WTC11 (cell line): Measurements from ENCODE around the gene SMARCD2. TPM values are rescaled to one million over a fixed set of nuclear protein-coding genes. Genes with fewer than 3 reads are reported as not detected.

Experiments
- CBFB ChIP-seq: sonication (generic); formaldehyde crosslinking; IDR thresholded peaks from 2 replicates; pipeline ENCODE4 v1.8.1; 2022; ENCODE audit warnings: mild to moderate bottlenecking, low read depth, missing genetic modification reagents
- ELF4 ChIP-seq: sonication (generic); formaldehyde crosslinking; IDR thresholded peaks from 2 replicates; pipeline ENCODE4 v1.8.1; 2022; ENCODE audit warnings: low read depth, mild to moderate bottlenecking, moderate library complexity, missing genetic modification reagents
- ETV6 ChIP-seq: sonication (generic); formaldehyde crosslinking; IDR thresholded peaks from 2 replicates; pipeline ENCODE4 v1.8.1; 2022; ENCODE audit warnings: mild to moderate bottlenecking, missing genetic modification reagents
- FOXK1 ChIP-seq: sonication (generic); formaldehyde crosslinking; IDR thresholded peaks from 2 replicates; pipeline ENCODE4 v1.8.0; 2022; ENCODE audit warnings: mild to moderate bottlenecking, moderate library complexity, missing genetic modification reagents
- GABPB1 ChIP-seq: sonication (generic); formaldehyde crosslinking; IDR thresholded peaks from 2 replicates; pipeline ENCODE4 v1.8.1; 2023; ENCODE audit warnings: mild to moderate bottlenecking, missing genetic modification reagents
- GRHL2 ChIP-seq: fragments of 250-450 bp; sonication (Bioruptor Pico); IDR thresholded peaks from 2 replicates; pipeline ENCODE4 v1.8.0; 2022; ENCODE audit warnings: mild to moderate bottlenecking, moderate library complexity; ENCODE audit not compliant: insufficient replicate concordance, severe bottlenecking
- JUN ChIP-seq: sonication (generic); formaldehyde crosslinking; IDR thresholded peaks from 2 replicates; pipeline ENCODE4 v1.8.0; 2023; ENCODE audit warnings: mild to moderate bottlenecking, missing genetic modification reagents
- KAT7 ChIP-seq: sonication (generic); formaldehyde crosslinking; IDR thresholded peaks from 2 replicates; pipeline ENCODE4 v1.8.1; 2023; ENCODE audit warnings: missing genetic modification reagents, mild to moderate bottlenecking, borderline replicate concordance
- MXD4 ChIP-seq: fragments of 250-450 bp; sonication (Bioruptor Pico); IDR thresholded peaks from 2 replicates; pipeline ENCODE4 v1.8.0; 2021; ENCODE audit warnings: mild to moderate bottlenecking, moderate library complexity, borderline replicate concordance
- MYBL2 ChIP-seq: sonication (generic); formaldehyde crosslinking; IDR thresholded peaks from 2 replicates; pipeline ENCODE4 v1.8.1; 2023; ENCODE audit warnings: mild to moderate bottlenecking, moderate library complexity, missing genetic modification reagents
- NFATC4 ChIP-seq: fragments of 250-450 bp; sonication (Bioruptor Pico); IDR thresholded peaks from 2 replicates; pipeline ENCODE4 v1.9.0; 2021; ENCODE audit warnings: mild to moderate bottlenecking
- NR1H2 ChIP-seq: sonication (generic); formaldehyde crosslinking; IDR thresholded peaks from 2 replicates; pipeline ENCODE4 v1.9.0; 2021; ENCODE audit warnings: mild to moderate bottlenecking, moderate library complexity, missing genetic modification reagents
- OVOL2 ChIP-seq: fragments of 250-450 bp; sonication (Bioruptor Pico); IDR thresholded peaks from 2 replicates; pipeline ENCODE4 v1.9.0; 2021; ENCODE audit warnings: mild to moderate bottlenecking, borderline replicate concordance
- RELA ChIP-seq: sonication (generic); formaldehyde crosslinking; IDR thresholded peaks from 2 replicates; pipeline ENCODE4 v1.8.1; 2022; ENCODE audit warnings: missing genetic modification reagents, mild to moderate bottlenecking, borderline replicate concordance
- TCF7 ChIP-seq: sonication (generic); formaldehyde crosslinking; IDR thresholded peaks from 2 replicates; pipeline ENCODE4 v1.8.0; 2022; ENCODE audit warnings: mild to moderate bottlenecking, low read depth, missing genetic modification reagents, moderate library complexity
- TEAD1 ChIP-seq: sonication (generic); formaldehyde crosslinking; IDR thresholded peaks from 2 replicates; pipeline ENCODE4 v1.8.0; 2022; ENCODE audit warnings: mild to moderate bottlenecking, missing genetic modification reagents
- TEAD4 ChIP-seq: sonication (generic); formaldehyde crosslinking; IDR thresholded peaks from 2 replicates; pipeline ENCODE4 v1.8.0; 2022; ENCODE audit warnings: mild to moderate bottlenecking, missing genetic modification reagents
- ZNF121 ChIP-seq: sonication (generic); formaldehyde crosslinking; IDR thresholded peaks from 2 replicates; pipeline ENCODE4 v1.8.0; 2023; ENCODE audit warnings: missing genetic modification reagents
- ZNF232 ChIP-seq: sonication (generic); formaldehyde crosslinking; IDR thresholded peaks from 2 replicates; pipeline ENCODE4 v1.8.0; 2022; ENCODE audit warnings: mild to moderate bottlenecking, missing genetic modification reagents
- ZNF671 ChIP-seq: fragments of 250-450 bp; sonication (Bioruptor Pico); IDR thresholded peaks from 2 replicates; pipeline ENCODE4 v1.8.0; 2021; ENCODE audit warnings: mild to moderate bottlenecking
- total RNA-seq: library from RNA; stranded (reverse); gene quantifications from 3 replicates; pipeline ENCODE4 v1.2.3, GENCODE V29; 2021
- TF ChIP-seq, protein P1 (sequence below): sonication (generic); formaldehyde crosslinking; IDR thresholded peaks from 2 replicates; pipeline ENCODE4 v1.8.0; 2022; ENCODE audit warnings: missing genetic modification reagents
- TF ChIP-seq, protein P2 (sequence below): sonication (generic); formaldehyde crosslinking; IDR thresholded peaks from 2 replicates; pipeline ENCODE4 v1.8.1; 2023; ENCODE audit warnings: mild to moderate bottlenecking, missing genetic modification reagents, moderate library complexity
- TF ChIP-seq, protein P3 (sequence below): sonication (generic); formaldehyde crosslinking; IDR thresholded peaks from 2 replicates; pipeline ENCODE4 v1.8.1; 2023; ENCODE audit warnings: mild to moderate bottlenecking, moderate library complexity, missing genetic modification reagents
- TF ChIP-seq, protein P4 (sequence below): fragments of 200-600 bp; IDR thresholded peaks from 2 replicates; pipeline ENCODE4 v1.8.0; 2022; ENCODE audit warnings: antibody characterized with exemption
- TF ChIP-seq, protein P5 (sequence below): sonication (generic); formaldehyde crosslinking; IDR thresholded peaks from 2 replicates; pipeline ENCODE4 v1.8.1; 2023; ENCODE audit warnings: mild to moderate bottlenecking, missing genetic modification reagents
- TF ChIP-seq, protein P6 (sequence below): sonication (generic); formaldehyde crosslinking; conservative IDR thresholded peaks from 2 replicates; pipeline ENCODE4 v1.8.1; 2023; ENCODE audit warnings: mild to moderate bottlenecking, low read depth, missing genetic modification reagents, moderate library complexity

Gene SMARCD2
- total RNA-seq, 1 experiment from 2014 or later: 106 TPM

DNA sequence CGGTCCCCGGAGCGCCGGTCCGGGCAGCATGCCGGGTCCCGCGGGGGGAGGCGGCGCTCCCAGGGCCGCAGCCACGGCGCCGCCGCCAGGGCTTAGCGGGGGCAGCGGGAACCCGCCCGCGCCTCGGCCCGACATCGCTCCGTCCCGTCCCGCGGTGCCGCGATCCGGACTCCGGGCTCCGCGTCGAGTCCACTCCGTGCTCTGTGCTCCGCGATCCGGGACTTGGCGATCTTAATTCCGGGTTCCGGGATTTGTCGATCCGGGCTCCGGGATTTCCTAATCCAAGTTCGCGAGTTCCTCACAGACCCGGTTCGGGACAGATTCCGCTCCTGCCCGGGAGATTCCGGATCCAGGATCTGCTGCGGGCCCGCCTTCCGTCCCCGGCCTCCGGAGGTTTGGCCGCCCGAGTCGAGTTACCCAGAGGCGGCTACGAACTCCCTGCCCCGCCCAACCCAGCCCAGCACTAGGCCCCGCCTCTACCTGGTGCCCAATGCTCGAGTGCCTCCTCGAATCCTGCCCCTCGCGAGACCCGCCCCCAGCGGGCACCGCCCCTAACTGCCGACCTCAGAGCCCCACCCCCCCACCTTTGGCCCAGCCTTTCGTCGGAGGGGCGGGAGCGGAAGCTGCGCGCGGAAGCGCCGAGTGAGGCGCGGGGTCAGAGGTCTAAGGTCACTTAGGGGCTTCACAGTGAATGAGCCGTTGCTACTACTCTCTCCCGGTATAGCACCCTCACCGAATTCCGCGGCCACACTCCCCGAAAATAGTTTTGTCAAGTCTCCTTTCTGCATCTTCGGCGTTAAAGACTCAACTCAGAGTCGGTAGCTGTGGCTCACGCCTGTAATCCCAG is at the start of gene SMARCD2 (continued):
- TF ChIP-seq TEAD1 (peak; percentile 86; the same call in 1 of the 2 replicates), TEAD4 (0 out of 2 replicates have a peak, but pooled peaks have one; percentile 38), ZNF232 (peak; percentile 85), ZNF671 (CRISPR knock-in tag) (no peak), MXD4 (no peak), JUN (CRISPR knock-in tag) (no peak; the same call in 1 of the 2 replicates), ETV6 (CRISPR knock-in tag) (0 out of 2 replicates have a peak, but pooled peaks have one; percentile 58), TCF7 (CRISPR knock-in tag) (peak; percentile 83), GABPB1 (CRISPR knock-in tag) (peak; percentile 84), OVOL2 (CRISPR knock-in tag) (no peak), ELF4 (CRISPR knock-in tag) (peak; percentile 68; the same call in 1 of the 2 replicates), MYBL2 (CRISPR knock-in tag) (peak; percentile 51; the same call in 1 of the 2 replicates), KAT7 (CRISPR knock-in tag) (peak; percentile 86), NFATC4 (CRISPR knock-in tag) (no peak), GRHL2 (CRISPR knock-in tag) (no peak), FOXK1 (peak; percentile 50; the same call in 1 of the 2 replicates), CBFB (CRISPR knock-in tag) (no peak), RELA (CRISPR knock-in tag) (no peak), NR1H2 (CRISPR knock-in tag) (no peak), ZNF121 (CRISPR knock-in tag) (no peak)
- TF ChIP-seq, protein P1, sequence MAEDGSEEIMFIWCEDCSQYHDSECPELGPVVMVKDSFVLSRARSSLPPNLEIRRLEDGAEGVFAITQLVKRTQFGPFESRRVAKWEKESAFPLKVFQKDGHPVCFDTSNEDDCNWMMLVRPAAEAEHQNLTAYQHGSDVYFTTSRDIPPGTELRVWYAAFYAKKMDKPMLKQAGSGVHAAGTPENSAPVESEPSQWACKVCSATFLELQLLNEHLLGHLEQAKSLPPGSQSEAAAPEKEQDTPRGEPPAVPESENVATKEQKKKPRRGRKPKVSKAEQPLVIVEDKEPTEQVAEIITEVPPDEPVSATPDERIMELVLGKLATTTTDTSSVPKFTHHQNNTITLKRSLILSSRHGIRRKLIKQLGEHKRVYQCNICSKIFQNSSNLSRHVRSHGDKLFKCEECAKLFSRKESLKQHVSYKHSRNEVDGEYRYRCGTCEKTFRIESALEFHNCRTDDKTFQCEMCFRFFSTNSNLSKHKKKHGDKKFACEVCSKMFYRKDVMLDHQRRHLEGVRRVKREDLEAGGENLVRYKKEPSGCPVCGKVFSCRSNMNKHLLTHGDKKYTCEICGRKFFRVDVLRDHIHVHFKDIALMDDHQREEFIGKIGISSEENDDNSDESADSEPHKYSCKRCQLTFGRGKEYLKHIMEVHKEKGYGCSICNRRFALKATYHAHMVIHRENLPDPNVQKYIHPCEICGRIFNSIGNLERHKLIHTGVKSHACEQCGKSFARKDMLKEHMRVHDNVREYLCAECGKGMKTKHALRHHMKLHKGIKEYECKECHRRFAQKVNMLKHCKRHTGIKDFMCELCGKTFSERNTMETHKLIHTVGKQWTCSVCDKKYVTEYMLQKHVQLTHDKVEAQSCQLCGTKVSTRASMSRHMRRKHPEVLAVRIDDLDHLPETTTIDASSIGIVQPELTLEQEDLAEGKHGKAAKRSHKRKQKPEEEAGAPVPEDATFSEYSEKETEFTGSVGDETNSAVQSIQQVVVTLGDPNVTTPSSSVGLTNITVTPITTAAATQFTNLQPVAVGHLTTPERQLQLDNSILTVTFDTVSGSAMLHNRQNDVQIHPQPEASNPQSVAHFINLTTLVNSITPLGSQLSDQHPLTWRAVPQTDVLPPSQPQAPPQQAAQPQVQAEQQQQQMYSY (CRISPR knock-in tag): peak; percentile 100
- TF ChIP-seq, protein P2, sequence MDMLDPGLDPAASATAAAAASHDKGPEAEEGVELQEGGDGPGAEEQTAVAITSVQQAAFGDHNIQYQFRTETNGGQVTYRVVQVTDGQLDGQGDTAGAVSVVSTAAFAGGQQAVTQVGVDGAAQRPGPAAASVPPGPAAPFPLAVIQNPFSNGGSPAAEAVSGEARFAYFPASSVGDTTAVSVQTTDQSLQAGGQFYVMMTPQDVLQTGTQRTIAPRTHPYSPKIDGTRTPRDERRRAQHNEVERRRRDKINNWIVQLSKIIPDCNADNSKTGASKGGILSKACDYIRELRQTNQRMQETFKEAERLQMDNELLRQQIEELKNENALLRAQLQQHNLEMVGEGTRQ (CRISPR knock-in tag): no peak
- TF ChIP-seq, protein P3, sequence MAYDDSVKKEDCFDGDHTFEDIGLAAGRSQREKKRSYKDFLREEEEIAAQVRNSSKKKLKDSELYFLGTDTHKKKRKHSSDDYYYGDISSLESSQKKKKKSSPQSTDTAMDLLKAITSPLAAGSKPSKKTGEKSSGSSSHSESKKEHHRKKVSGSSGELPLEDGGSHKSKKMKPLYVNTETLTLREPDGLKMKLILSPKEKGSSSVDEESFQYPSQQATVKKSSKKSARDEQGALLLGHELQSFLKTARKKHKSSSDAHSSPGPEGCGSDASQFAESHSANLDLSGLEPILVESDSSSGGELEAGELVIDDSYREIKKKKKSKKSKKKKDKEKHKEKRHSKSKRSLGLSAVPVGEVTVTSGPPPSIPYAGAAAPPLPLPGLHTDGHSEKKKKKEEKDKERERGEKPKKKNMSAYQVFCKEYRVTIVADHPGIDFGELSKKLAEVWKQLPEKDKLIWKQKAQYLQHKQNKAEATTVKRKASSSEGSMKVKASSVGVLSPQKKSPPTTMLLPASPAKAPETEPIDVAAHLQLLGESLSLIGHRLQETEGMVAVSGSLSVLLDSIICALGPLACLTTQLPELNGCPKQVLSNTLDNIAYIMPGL: peak; percentile 87
- TF ChIP-seq, protein P4, sequence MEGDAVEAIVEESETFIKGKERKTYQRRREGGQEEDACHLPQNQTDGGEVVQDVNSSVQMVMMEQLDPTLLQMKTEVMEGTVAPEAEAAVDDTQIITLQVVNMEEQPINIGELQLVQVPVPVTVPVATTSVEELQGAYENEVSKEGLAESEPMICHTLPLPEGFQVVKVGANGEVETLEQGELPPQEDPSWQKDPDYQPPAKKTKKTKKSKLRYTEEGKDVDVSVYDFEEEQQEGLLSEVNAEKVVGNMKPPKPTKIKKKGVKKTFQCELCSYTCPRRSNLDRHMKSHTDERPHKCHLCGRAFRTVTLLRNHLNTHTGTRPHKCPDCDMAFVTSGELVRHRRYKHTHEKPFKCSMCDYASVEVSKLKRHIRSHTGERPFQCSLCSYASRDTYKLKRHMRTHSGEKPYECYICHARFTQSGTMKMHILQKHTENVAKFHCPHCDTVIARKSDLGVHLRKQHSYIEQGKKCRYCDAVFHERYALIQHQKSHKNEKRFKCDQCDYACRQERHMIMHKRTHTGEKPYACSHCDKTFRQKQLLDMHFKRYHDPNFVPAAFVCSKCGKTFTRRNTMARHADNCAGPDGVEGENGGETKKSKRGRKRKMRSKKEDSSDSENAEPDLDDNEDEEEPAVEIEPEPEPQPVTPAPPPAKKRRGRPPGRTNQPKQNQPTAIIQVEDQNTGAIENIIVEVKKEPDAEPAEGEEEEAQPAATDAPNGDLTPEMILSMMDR: no peak
- TF ChIP-seq, protein P5, sequence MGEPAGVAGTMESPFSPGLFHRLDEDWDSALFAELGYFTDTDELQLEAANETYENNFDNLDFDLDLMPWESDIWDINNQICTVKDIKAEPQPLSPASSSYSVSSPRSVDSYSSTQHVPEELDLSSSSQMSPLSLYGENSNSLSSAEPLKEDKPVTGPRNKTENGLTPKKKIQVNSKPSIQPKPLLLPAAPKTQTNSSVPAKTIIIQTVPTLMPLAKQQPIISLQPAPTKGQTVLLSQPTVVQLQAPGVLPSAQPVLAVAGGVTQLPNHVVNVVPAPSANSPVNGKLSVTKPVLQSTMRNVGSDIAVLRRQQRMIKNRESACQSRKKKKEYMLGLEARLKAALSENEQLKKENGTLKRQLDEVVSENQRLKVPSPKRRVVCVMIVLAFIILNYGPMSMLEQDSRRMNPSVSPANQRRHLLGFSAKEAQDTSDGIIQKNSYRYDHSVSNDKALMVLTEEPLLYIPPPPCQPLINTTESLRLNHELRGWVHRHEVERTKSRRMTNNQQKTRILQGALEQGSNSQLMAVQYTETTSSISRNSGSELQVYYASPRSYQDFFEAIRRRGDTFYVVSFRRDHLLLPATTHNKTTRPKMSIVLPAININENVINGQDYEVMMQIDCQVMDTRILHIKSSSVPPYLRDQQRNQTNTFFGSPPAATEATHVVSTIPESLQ (CRISPR knock-in tag): no peak
- TF ChIP-seq, protein P6, sequence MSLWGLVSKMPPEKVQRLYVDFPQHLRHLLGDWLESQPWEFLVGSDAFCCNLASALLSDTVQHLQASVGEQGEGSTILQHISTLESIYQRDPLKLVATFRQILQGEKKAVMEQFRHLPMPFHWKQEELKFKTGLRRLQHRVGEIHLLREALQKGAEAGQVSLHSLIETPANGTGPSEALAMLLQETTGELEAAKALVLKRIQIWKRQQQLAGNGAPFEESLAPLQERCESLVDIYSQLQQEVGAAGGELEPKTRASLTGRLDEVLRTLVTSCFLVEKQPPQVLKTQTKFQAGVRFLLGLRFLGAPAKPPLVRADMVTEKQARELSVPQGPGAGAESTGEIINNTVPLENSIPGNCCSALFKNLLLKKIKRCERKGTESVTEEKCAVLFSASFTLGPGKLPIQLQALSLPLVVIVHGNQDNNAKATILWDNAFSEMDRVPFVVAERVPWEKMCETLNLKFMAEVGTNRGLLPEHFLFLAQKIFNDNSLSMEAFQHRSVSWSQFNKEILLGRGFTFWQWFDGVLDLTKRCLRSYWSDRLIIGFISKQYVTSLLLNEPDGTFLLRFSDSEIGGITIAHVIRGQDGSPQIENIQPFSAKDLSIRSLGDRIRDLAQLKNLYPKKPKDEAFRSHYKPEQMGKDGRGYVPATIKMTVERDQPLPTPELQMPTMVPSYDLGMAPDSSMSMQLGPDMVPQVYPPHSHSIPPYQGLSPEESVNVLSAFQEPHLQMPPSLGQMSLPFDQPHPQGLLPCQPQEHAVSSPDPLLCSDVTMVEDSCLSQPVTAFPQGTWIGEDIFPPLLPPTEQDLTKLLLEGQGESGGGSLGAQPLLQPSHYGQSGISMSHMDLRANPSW: no peak
